Brain microvascular endothelial cell (primary cell): ENCODE results near the gene MFRP.

Source experiments
- DNase-seq: peaks from one replicate; pipeline ENCODE4 v3.0.0-alpha.2; 2020
- H3K27ac ChIP-seq: fragments of 250-450 bp; sonication (Bioruptor Pico); 2 replicates; pipeline ENCODE4 v1.5.1; 2020; ENCODE audit warnings: mild to moderate bottlenecking, moderate library complexity
- H3K27me3 ChIP-seq: fragments of 250-450 bp; sonication (Bioruptor Pico); replicated peaks from 2 replicates; pipeline ENCODE4 v1.5.1; 2020; ENCODE audit warnings: mild to moderate bottlenecking
- H3K36me3 ChIP-seq: fragments of 250-450 bp; sonication (Bioruptor Pico); replicated peaks from 2 replicates; pipeline ENCODE4 v1.5.1; 2020; ENCODE audit warnings: mild to moderate bottlenecking
- H3K4me3 ChIP-seq: 2 replicates; pipeline ENCODE4 v1.5.1; 2011; ENCODE audit warnings: low read depth, mild to moderate bottlenecking, control low read depth, low read length, moderate library complexity
- in situ Hi-C: cut with HindIII; loops from 2 replicates; pipeline ENCODE4 v1.10.0; 2017; ENCODE audit warnings: low sequenced_read_pairs, low pct_ligation_motif_present
- TF ChIP-seq, protein P1 (sequence below): IDR thresholded peaks from 2 replicates; pipeline ENCODE4 v1.5.1; 2011; ENCODE audit warnings: low read depth, mild to moderate bottlenecking, moderate library complexity, low read length, control low read depth, inconsistent platforms; ENCODE audit errors: missing control alignments

Gene MFRP

DNA sequence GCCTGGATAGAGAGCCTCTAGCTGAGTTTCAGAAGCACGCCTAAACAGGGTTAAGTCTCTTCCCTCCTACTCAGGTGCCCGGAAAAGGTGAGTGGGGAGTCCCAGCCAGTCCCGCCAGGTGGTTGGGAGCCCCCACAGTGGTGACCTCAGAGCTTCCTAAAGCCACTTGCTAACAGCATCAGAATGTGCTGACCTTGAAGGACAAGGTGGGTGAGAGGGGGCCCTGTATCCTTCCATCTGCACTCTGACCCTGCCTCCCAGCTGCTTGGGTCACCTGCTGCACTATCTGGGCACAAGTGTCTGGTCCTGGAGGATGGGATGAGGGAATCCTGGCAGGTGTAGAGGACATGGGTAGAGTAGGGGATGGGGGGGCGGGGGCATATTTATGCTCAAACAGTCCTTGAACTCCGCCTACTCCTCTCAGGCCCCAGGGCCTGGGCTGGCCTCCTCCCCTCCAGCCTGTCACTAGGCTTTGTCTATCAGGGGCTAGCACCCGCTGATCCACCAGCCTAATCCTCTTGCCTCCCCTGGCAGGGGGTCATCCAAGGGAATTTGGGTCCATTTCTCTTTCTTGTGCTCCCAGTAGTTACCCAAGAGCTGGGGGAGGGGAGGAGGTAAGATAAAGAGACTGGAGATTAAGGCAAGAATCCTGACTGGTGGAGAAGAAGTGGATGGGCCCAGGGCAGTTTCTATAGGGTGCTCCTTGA is 31.6 kb upstream of the MFRP start:
- DNase-seq: no peak
- in situ Hi-C loops: no loop called here
- TF ChIP-seq, protein P1, sequence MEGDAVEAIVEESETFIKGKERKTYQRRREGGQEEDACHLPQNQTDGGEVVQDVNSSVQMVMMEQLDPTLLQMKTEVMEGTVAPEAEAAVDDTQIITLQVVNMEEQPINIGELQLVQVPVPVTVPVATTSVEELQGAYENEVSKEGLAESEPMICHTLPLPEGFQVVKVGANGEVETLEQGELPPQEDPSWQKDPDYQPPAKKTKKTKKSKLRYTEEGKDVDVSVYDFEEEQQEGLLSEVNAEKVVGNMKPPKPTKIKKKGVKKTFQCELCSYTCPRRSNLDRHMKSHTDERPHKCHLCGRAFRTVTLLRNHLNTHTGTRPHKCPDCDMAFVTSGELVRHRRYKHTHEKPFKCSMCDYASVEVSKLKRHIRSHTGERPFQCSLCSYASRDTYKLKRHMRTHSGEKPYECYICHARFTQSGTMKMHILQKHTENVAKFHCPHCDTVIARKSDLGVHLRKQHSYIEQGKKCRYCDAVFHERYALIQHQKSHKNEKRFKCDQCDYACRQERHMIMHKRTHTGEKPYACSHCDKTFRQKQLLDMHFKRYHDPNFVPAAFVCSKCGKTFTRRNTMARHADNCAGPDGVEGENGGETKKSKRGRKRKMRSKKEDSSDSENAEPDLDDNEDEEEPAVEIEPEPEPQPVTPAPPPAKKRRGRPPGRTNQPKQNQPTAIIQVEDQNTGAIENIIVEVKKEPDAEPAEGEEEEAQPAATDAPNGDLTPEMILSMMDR: no peak
- no peaks in the 10 kb centered on the region for H3K36me3 ChIP-seq
- no peak overlapping the region for H3K4me3 ChIP-seq
- H3K27me3 ChIP-seq: peaks cover 4% of the 10 kb centered on the region
- H3K27ac ChIP-seq: no peak overlapping the region

DNA sequence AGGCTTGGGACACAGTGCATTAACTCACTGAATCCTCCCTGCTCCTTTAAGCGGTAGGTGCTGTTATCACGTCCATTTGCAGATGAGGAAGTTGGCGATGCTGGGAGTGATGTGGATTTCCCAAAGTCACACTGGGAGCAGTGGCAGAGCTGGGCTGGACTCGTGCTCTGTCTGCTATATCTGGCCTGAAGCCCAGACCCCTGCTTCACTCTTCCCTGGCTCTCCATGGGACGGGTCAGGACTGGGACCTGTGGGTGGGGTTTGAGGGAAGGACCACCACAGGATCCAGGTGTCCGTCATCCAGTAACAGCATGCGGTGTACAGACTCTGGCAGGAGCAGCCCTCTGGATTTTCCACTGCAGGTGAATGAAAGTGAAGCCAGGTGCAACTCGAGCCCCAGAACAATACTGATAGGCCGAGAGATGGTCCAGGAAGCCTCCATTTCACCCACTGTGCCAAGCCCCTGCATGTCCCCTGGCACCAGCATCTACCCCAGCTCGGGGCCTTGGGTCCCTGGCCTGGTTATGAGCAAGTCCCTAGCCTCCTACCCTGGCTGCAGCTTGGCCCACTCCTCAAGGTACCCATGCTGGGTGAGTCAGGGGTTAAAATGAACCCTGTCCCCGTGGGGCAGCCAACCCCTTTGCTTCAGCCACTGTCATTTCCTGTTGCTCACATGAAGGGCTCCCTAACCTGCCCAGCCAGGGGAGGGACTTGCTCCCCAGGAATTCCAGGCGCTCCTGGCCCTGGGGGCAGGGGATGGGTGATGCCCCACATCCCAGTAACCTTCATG is 30.8 kb upstream of the MFRP start:
- TF ChIP-seq, protein P1: no peak
- no peak for DNase-seq
- Histone ChIP-seq H3K36me3 (no peaks in the 10 kb centered on the region), H3K4me3 (no peak overlapping the region), H3K27ac (no peak overlapping the region), H3K27me3 (peaks cover 4% of the 10 kb centered on the region)
- in situ Hi-C loops: no loop called here

DNA sequence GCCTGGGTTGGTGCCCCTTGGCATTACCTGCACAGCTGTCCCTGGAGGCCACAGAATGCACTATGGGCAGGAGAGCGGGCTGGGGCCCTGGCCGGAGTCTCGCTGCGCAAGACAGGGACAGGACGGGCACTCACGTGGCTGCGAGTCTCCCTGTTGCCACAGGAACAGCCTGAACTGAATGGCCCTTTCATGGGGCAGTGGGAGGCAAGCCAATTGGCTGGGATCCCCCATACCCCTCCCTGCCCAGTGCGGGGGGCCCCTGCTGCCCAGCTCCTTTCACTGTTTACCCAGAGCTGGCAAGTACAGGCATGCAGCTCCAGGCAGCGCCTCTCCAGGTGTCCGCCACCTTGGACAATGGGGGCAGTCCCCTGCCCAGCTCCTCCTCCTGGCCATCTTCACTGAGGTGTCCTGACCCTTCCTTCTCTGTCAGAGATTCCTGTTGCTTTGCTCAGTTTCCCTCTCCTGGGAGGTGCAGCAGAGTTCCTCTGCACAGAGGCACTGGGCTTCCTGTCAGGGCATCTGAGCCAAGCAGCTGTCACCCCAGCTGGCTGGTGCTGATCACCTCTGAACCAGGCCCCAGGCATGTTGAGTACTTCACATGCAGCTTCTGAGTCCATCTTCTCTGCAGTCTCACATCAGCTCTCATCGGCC is 29.8 kb upstream of the MFRP start:
- H3K27me3 ChIP-seq: peaks cover 4% of the 10 kb centered on the region
- H3K36me3 ChIP-seq: no peaks in the 10 kb centered on the region
- no peak overlapping the region for H3K4me3 ChIP-seq
- DNase-seq: no peak
- no peak overlapping the region for H3K27ac ChIP-seq
- in situ Hi-C loops: no loop called here
- TF ChIP-seq, protein P1: no peak

DNA sequence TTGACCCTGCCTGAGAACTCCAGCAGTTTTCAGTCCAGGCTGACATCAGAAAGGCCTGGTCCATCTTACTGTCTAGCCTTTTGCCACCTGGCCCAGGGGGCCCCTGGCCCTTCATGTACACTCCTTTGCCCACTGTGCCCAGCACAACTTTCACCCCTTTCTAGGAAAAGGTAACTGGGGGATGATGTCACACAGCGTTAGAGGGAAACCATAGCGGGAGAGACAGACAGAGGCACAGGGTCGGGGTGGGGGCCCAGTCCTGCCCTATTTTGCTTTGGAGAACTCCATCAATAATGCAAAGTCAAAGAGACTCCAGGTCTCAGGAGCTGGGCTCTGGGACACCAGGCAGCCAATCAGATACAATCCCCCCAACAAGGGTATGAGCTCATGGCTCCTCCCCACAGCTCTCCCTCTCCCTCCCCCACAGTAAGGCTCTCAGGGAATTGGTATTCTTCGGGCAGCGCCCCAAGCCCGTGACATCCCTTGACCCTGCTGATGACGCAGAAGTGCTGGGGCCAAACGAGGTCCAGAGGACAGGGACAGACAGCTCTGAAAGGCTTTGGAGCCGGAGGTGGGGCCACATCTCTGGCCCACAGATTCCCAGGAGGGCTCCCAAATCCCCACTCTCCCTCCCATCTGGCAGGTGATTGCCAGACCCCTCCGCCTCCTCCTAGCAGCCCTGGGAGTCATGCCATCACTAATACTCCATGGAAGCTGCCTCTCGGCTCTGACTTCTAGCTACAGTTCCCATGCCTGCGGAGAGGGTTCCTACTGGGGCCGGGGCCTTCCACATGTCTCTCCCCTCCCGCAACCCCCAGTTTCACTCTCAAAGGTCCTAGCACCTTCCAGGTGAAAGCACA is 29.1 kb upstream of the MFRP start:
- Histone ChIP-seq H3K4me3 (no peak overlapping the region), H3K36me3 (no peaks in the 10 kb centered on the region), H3K27ac (no peak overlapping the region), H3K27me3 (no peaks in the 10 kb centered on the region)
- TF ChIP-seq, protein P1: no peak
- in situ Hi-C loops: no loop called here
- DNase-seq: peak; percentile 27

DNA sequence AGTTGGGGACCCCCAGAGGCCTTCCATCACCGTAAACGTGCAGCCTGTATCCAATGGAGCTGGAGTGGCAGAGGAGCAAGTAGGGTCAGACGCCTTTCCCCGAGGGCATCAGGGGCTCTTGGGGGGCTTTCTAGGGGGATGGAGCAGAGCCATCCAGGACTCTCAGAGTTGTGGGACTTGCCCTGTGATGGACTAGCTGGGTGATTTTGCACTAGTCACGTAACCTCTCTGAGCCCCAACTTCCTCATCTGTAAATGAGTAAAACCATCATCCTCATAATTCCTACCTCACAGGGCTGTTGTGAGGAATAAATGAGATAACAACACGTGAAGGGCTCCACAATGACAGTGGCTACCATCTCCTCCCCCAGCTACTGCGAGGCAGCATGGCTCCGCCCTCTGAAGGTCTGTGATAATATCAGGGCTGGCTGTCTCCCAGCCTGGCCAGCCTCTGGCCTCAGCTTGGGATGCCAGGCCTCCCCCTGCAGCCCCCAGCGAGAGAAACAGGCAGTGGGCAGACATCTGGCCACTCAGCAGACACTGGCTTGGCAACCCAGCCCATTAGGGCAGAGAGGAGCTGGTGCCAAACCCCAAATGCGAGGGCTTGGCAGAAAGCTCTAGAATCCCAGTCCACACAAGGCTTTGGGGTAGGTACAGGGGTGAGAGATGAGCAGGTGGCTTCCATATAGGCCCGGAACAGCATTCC is 28.3 kb upstream of the MFRP start:
- no peak for DNase-seq
- no peak overlapping the region for H3K4me3 ChIP-seq
- TF ChIP-seq, protein P1: no peak
- no peak overlapping the region for H3K27ac ChIP-seq
- H3K36me3 ChIP-seq: no peaks in the 10 kb centered on the region
- no peaks in the 10 kb centered on the region for H3K27me3 ChIP-seq
- in situ Hi-C loops: no loop called here
